Progenitor cell of endocrine pancreas (in vitro differentiated cells): Measurements from ENCODE around the gene RIMBP2. TPM values are rescaled to one million over a fixed set of nuclear protein-coding genes. Genes with fewer than 3 reads are reported as not detected.

Experiments
- DNase-seq: peaks from one replicate; pipeline ENCODE4 v3.0.0; 2021; ENCODE audit warnings: low spot score; ENCODE audit not compliant: unreplicated experiment
- H3K27ac Mint-ChIP-seq: 2 replicates; pipeline ENCODE4 v1.8.0; 2021; ENCODE audit warnings: mild to moderate bottlenecking, moderate library complexity, mixed read lengths
- H3K27me3 Mint-ChIP-seq: 2 replicates; pipeline ENCODE4 v1.8.0; 2021; ENCODE audit warnings: mixed read lengths
- H3K36me3 Mint-ChIP-seq: 2 replicates; pipeline ENCODE4 v1.8.0; 2022; ENCODE audit warnings: mixed read lengths; ENCODE audit not compliant: insufficient read depth
- H3K4me1 Mint-ChIP-seq: 2 replicates; pipeline ENCODE4 v1.8.0; 2021; ENCODE audit warnings: low read depth, mixed read lengths
- H3K4me3 Mint-ChIP-seq: 2 replicates; pipeline ENCODE4 v1.8.0; 2021; ENCODE audit warnings: low read depth, mild to moderate bottlenecking, moderate library complexity, mixed read lengths
- H3K9me3 Mint-ChIP-seq: 2 replicates; pipeline ENCODE4 v1.8.0; 2021; ENCODE audit warnings: low read depth, mixed read lengths
- CTCF ChIP-seq: fragments of 200-600 bp; sonication (generic); IDR thresholded peaks from one replicate; pipeline ENCODE4 v1.5.0; 2021; ENCODE audit warnings: antibody characterized with exemption, mild to moderate bottlenecking; ENCODE audit not compliant: unreplicated experiment
- total RNA-seq: library from RNA; stranded (reverse); gene quantifications from 2 replicates; pipeline ENCODE4 v1.2.1, GENCODE V29; 2021

The RIMBP2 gene
- total RNA-seq, 1 donor from 2014 or later = 31.6 TPM

GRCh38 chr12:130462558-130463274 lies 253.4 kb downstream of the RIMBP2 start:
- Mint-ChIP-seq H3K27ac (no peak overlapping the region), H3K36me3 (no peaks in the 10 kb centered on the region), H3K27me3 (no peaks in the 10 kb centered on the region), H3K4me3 (no peak overlapping the region), H3K9me3 (peaks cover 5% of the 10 kb centered on the region), H3K4me1 (no peaks in the 10 kb centered on the region)
- no peak for DNase-seq
- TF ChIP-seq CTCF = no peak

DNA sequence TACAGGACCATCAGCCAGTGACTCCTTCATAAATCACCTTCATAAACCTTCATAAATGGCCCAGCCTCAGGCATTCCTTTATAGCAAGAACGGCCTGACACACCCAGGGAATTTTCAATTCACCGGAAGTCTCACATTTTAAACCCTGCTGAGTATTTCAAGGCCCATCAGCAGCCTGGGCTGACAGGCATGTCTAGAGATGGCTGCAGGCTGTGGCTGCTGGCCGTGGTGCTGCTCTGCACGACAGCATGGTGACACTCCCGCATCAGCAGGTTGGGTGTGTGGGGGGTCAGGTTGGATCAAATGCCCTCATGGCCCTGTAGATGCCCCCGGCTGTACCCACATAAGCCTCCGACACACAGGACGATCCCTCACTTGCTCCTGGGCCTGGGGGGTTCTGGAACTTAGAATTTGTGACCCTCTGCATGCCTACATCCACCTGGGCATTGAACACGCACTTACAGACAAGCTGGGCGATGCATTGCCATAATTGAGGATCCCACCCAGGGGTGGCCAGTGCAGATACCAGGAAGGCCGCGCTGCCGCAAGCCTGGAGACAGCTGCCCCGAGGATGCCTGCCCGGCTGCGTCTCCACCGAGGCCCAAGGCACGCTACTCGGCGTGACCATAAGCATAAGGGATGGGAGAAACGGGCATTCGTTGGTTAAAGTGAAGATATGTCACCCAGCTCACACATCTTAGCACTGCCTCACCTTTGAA lies 254.1 kb downstream of the RIMBP2 start:
- Mint-ChIP-seq H3K27ac (no peak overlapping the region), H3K4me1 (no peaks in the 10 kb centered on the region), H3K27me3 (no peaks in the 10 kb centered on the region), H3K9me3 (no peaks in the 10 kb centered on the region), H3K36me3 (no peaks in the 10 kb centered on the region), H3K4me3 (no peak overlapping the region)
- DNase-seq = no peak
- no peak for TF ChIP-seq CTCF

GRCh38 chr12:130461447-130461815 lies 254.7 kb downstream of the RIMBP2 start:
- DNase-seq = no peak
- no peaks in the 10 kb centered on the region for H3K27me3 Mint-ChIP-seq
- no peak overlapping the region for H3K27ac Mint-ChIP-seq
- H3K9me3 Mint-ChIP-seq = no peaks in the 10 kb centered on the region
- no peak for TF ChIP-seq CTCF
- no peaks in the 10 kb centered on the region for H3K36me3 Mint-ChIP-seq
- H3K4me3 Mint-ChIP-seq = no peak overlapping the region
- H3K4me1 Mint-ChIP-seq = no peaks in the 10 kb centered on the region

- TF ChIP-seq CTCF = no peak
- Mint-ChIP-seq H3K27ac (no peak overlapping the region), H3K36me3 (no peaks in the 10 kb centered on the region), H3K27me3 (no peaks in the 10 kb centered on the region), H3K9me3 (no peaks in the 10 kb centered on the region), H3K4me3 (no peak overlapping the region), H3K4me1 (no peaks in the 10 kb centered on the region)
- DNase-seq = no peak
Observed at GRCh38 chr12:130460611-130461446, 255.3 kb downstream of the RIMBP2 start.

DNA sequence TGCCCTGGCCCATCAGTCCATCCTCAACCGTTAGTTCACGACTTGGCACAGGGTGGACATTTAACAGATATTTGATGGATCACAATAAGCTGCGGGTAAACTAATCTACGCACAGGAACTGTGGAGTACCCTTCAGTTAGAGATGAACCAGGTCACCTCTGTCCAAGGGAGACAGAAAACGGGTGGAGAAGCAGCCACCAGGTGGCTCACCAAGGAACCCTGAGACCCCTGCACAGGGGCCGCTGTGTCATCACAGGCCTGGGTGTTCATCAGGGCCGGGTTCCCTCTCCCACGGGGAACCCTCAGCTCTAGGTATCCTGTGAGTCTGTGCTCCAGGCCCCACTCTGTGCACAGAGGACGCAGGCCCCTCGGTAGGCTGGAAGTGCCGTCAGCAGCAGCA lies 256.2 kb downstream of the RIMBP2 start:
- H3K4me3 Mint-ChIP-seq = no peak overlapping the region
- no peaks in the 10 kb centered on the region for H3K9me3 Mint-ChIP-seq
- H3K4me1 Mint-ChIP-seq = no peaks in the 10 kb centered on the region
- no peaks in the 10 kb centered on the region for H3K36me3 Mint-ChIP-seq
- TF ChIP-seq CTCF = no peak
- no peak overlapping the region for H3K27ac Mint-ChIP-seq
- no peak for DNase-seq
- no peaks in the 10 kb centered on the region for H3K27me3 Mint-ChIP-seq
